HepG2 (cell line): ENCODE results near the gene LCE6A. TPM values are rescaled to one million over a fixed set of nuclear protein-coding genes. Genes with fewer than 3 reads are reported as not detected.

Experiments used
- ATAC-seq: fragments of 200-7000 bp; cut with Tn5 transposase; 3 replicates; pipeline ENCODE4 v1.9.1; 2020; ENCODE audit warnings: mild to moderate bottlenecking, moderate library complexity
- BruUV-seq: library from RNA; stranded (reverse); fragments of 400-500 nt; replicated peaks from 2 replicates; lab custom pipeline; 2021; lab: Mats Ljungman, UMichigan
- CTCF ChIA-PET: fragments of 300-600 bp; formaldehyde crosslinking; extraction: SDS; loops from one replicate; lab custom pipeline; 2021; ENCODE audit warnings: low total read pairs, inconsistent platforms, low intra/inter-chr PET ratio; lab: Yijun Ruan, JAX
- POLR2A ChIA-PET: fragments of 350-600 bp; sonication (Branson Sonifier 250); formaldehyde crosslinking; loops from one replicate; lab custom pipeline; 2020; ENCODE audit warnings: antibody characterized with exemption, inconsistent platforms; lab: Yijun Ruan, JAX
- DNase-seq: peaks from one replicate; pipeline ENCODE4 v3.0.0-alpha.2; 2015; ENCODE audit warnings: low spot score
- FAIRE-seq: peaks from 3 replicates; lab custom pipeline; 2011; peaks lifted over from hg19 to GRCh38; lab: Jason Lieb, UNC
- H2AFZ ChIP-seq: one replicate; pipeline ENCODE4 v1.6.1; 2011; ENCODE audit warnings: low read length, inconsistent platforms
- H3K27ac ChIP-seq: fragments of 300-600 bp; 3 replicates; pipeline ENCODE4 v1.8.0; 2011; ENCODE audit warnings: mixed run types, mild to moderate bottlenecking, mixed read lengths, low read length, inconsistent platforms; ENCODE audit not compliant: insufficient read depth; ENCODE audit errors: extremely low read length
- H3K27me3 ChIP-seq, 2 experiments: fragments of 200-600 bp in 1 of 2; 2 replicates in 1 of 2; 3 replicates in 1 of 2; pipeline versions ENCODE4 v1.6.0 to v1.8.0; 2011; ENCODE audit warnings: low read length in 2 of 2, mild to moderate bottlenecking in 2 of 2, moderate library complexity in 2 of 2, inconsistent platforms in 1 of 2; ENCODE audit not compliant: insufficient read depth in 2 of 2, control insufficient read depth in 1 of 2
- H3K36me3 ChIP-seq, 2 experiments: fragments of 200-600 bp in 1 of 2; replicated peaks in 1 of 2; 2 replicates in 1 of 2; 3 replicates in 1 of 2; pipeline versions ENCODE4 v1.5.1 to v1.8.0; 2011; ENCODE audit warnings: low read length in 2 of 2, inconsistent platforms in 1 of 2; ENCODE audit not compliant: insufficient read depth in 2 of 2, control insufficient read depth in 1 of 2
- H3K4me1 ChIP-seq: 2 replicates; pipeline ENCODE4 v1.5.1; 2012; ENCODE audit warnings: low read length, inconsistent platforms; ENCODE audit not compliant: insufficient read depth
- H3K4me2 ChIP-seq: 2 replicates; pipeline ENCODE4 v1.6.0; 2011; ENCODE audit warnings: low read depth, low read length, inconsistent platforms
- H3K4me3 ChIP-seq, 3 experiments: fragments of 200-600 bp in 1 of 3; sonication (generic), shearing (Covaris generic) in 1 of 3; replicated peaks in 1 of 3; 2 replicates each; pipeline ENCODE4 v1.5.1; 2011 to 2016; ENCODE audit warnings: low read length in 3 of 3, inconsistent platforms in 2 of 3, low read depth in 2 of 3, mild to moderate bottlenecking in 2 of 3, control low read depth in 1 of 3, mixed read lengths in 1 of 3; ENCODE audit not compliant: insufficient read depth in 1 of 3
- H3K79me2 ChIP-seq: one replicate; pipeline ENCODE4 v1.6.1; 2011; ENCODE audit warnings: low read length, inconsistent platforms; ENCODE audit not compliant: insufficient read depth
- H3K9ac ChIP-seq: 2 replicates; pipeline ENCODE4 v1.6.0; 2011; ENCODE audit warnings: mild to moderate bottlenecking, low read depth, low read length, inconsistent platforms; ENCODE audit not compliant: insufficient read depth
- H3K9me3 ChIP-seq: 2 replicates; pipeline ENCODE4 v1.5.1; 2012; ENCODE audit warnings: mild to moderate bottlenecking, low read length
- H4K20me1 ChIP-seq: 2 replicates; pipeline ENCODE4 v1.6.0; 2011; ENCODE audit warnings: inconsistent platforms, mild to moderate bottlenecking, low read length, moderate library complexity; ENCODE audit not compliant: insufficient read depth
- CHD4 ChIP-seq: fragments of 200-600 bp; sonication (generic); IDR thresholded peaks from 2 replicates; pipeline ENCODE4 v1.7.0; 2017; ENCODE audit warnings: mild to moderate bottlenecking, low read length, borderline replicate concordance
- ELF4 ChIP-seq: sonication (generic); formaldehyde crosslinking; IDR thresholded peaks from 2 replicates; pipeline ENCODE4 v1.5.0; 2020; ENCODE audit warnings: missing genetic modification reagents, mild to moderate bottlenecking, moderate library complexity, borderline replicate concordance
- GATA4 ChIP-seq: sonication (generic); IDR thresholded peaks from 2 replicates; pipeline ENCODE4 v1.6.1; 2016; ENCODE audit warnings: antibody characterized with exemption, low read depth, borderline replicate concordance
- ZBTB40 ChIP-seq, 2 experiments: fragments of 450-650 bp in 1 of 2; sonication (generic) in 1 of 2; formaldehyde crosslinking in 1 of 2; IDR thresholded peaks; 2 replicates each; pipeline versions ENCODE4 v1.6.1 to v1.8.0; 2016 to 2022; ENCODE audit warnings: antibody characterized with exemption in 1 of 2, mild to moderate bottlenecking in 1 of 2, missing genetic modification reagents in 1 of 2
- ZNF431 ChIP-seq: sonication (generic); formaldehyde crosslinking; IDR thresholded peaks from 2 replicates; pipeline ENCODE4 v1.9.0; 2022; ENCODE audit warnings: missing genetic modification reagents, low read depth, mild to moderate bottlenecking, borderline replicate concordance
- WGBS: methylation state at CpG from one replicate; pipeline ENCODE4 v1.1.6; 2017; ENCODE audit warnings: low lambda C conversion rate; 5-methylcytosine and 5-hydroxymethylcytosine counted together
- in situ Hi-C: cut with HindIII; loops from 2 replicates; pipeline ENCODE4 v1.10.0; 2017; ENCODE audit warnings: low pct_unique_long_range_greater_than_20kb; ENCODE audit not compliant: extremely low pct_ligation_motif_present
- intact Hi-C: fragments of 100-400 bp; cut with micrococcal nuclease; formaldehyde crosslinking; loops from one replicate; pipeline ENCODE4 v1.10.0; 2022; ENCODE audit not compliant: unreplicated experiment
- polyA plus RNA-seq, 8 experiments: library from polyadenylated mRNA; depleted of rRNA in 3 of 8; stranded (reverse) in 7 of 8; unstranded in 1 of 8; fragments of >200 nt; fragmentation: Illumina TruSeq in 4 of 8; extraction: Trizol in 4 of 8; gene quantifications; 2 replicates each; pipeline versions ENCODE4 v1.2.1 to v1.2.3, GENCODE V29; 2011 to 2016; ENCODE audit warnings: low read depth in 4 of 8, missing spikeins in 1 of 8, mixed read lengths in 1 of 8; ENCODE audit not compliant: insufficient read depth in 1 of 8
- total RNA-seq, 5 experiments: library from RNA; depleted of rRNA; stranded (reverse); fragments of >200 nt; fragmentation: Illumina TruSeq; extraction: Trizol; gene quantifications; 2 replicates each; pipeline ENCODE4 v1.2.3, GENCODE V29; 2016; ENCODE audit warnings: low read depth in 1 of 5

LCE6A gene
- total and polyA plus RNA-seq, 2 of the 13 experiments (the other 11 are each of a cell fraction or from before 2014, with no cell fraction given), result not detected

GRCh38 chr1:152811671-152812070 lies 31.0 kb upstream of the LCE6A start, which contains the start of gene LCE1B (continued):
- no peak for TF ChIP-seq ZBTB40 (IDR thresholded peaks at IDR 0.05)
- no peak for TF ChIP-seq ZBTB40 (CRISPR knock-in tag; IDR thresholded peaks at IDR 0.05)

- ChIA-PET CTCF (no interaction called here), POLR2A (no interaction called here)
- H4K20me1 ChIP-seq, result no peaks in the 10 kb centered on the region
- in situ Hi-C loops (no loop called here), intact Hi-C loops (no loop called here)
- H3K9ac ChIP-seq, result no peak overlapping the region
- no TSS peak for BruUV-seq
- H3K4me2 ChIP-seq, result no peak overlapping the region
- no peaks in the 10 kb centered on the region for H3K4me1 ChIP-seq
- TF ChIP-seq ELF4 (no peak), ZNF431 (CRISPR knock-in tag) (no peak), GATA4 (no peak), CHD4 (no peak)
- H3K27me3 ChIP-seq, result no peaks in the 10 kb centered on the region
- H3K27ac ChIP-seq, result no peak overlapping the region
- H3K9me3 ChIP-seq, result no peaks in the 10 kb centered on the region
- no peaks in the 10 kb centered on the region for H3K79me2 ChIP-seq
- H3K36me3 ChIP-seq, result no peaks in the 10 kb centered on the region
- no peak for DNase-seq
- no peak overlapping the region for H3K4me3 ChIP-seq
- no peak for FAIRE-seq
- 15% methylated on average over 6 of the region's 6 CpGs for WGBS
- ATAC-seq, result no peak
- no peak overlapping the region for H2AFZ ChIP-seq
Observed at GRCh38 chr1:152817309-152817708, 25.3 kb upstream of the LCE6A start.
